Measurements from ENCODE around the gene SYTL3. TPM values are rescaled to one million over a fixed set of nuclear protein-coding genes. Genes with fewer than 3 reads are reported as not detected.
A peak's percentile ranks its signal among the peaks of the same experiment; 100 is the strongest.

The SYTL3 gene
- total RNA-seq, 2 experiments from 2014 or later: 106 to 112 TPM

DNA sequence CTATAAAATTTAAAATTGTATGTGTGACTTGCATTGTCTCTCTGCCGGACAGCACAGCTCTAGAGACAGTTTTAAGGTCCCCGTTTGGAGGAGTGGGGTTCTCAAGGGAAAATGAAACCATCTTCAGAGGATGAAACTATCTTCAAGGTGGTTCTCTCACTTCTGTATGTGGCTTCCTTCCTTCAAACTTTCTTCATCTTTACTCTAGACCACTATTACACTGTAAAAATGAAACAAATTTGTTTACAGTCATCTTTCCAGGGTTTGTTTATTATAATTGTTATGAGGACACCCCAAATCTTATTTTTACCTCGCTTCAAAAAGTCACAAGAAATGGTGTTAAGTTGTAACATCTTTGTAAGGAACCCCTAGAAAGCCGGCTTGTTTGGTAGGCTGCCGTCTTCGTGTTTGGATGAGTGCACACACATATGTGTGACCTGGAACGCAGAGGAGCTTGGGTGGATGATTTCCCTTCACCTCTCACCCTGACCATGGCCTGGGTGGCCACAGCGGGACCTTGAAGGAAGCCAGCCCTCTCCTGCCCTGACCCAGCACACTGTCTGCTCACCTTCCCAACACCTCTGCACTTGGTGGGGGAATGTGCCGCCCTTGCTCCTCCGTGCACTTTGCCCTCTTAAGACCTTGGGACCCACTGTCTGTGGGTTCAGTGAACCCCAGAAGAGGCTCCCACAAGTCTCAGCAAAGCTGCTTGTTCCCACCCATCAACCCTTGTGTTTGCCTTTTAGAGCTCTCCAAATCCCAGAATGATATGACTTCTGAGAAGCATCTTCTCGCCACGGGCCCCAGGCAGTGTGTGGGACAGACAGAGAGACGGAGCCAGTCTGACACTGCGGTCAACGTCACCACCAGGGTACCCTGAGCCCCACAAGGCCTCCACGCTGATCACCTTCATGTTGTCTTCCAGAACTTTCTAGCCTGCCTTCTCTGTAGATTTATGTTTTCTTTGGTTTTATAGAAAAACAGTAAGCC, 67.8 kb downstream of the SYTL3 start:
- CTCF ChIA-PET: interaction anchor here (0.6 to 2.6 kb wide), 9 partner anchors 11 to 198 kb away, joined by 3 to 9 read pairs (median 3); no protein-coding TSS in a partner anchor
- ATAC-seq (peak; percentile 64), DNase-seq (no peak)
- Mint-ChIP-seq H3K27ac (peak overlapping the region; percentile 84), H3K4me1 (peaks cover 77% of the 10 kb centered on the region), H3K9me3 (ENCODE audit: low read depth) (no peaks in the 10 kb centered on the region), H3K4me3 (peak overlapping the region; percentile 33), H3K27me3 (no peaks in the 10 kb centered on the region), H3K36me3 (peaks cover 71% of the 10 kb centered on the region)

DNA sequence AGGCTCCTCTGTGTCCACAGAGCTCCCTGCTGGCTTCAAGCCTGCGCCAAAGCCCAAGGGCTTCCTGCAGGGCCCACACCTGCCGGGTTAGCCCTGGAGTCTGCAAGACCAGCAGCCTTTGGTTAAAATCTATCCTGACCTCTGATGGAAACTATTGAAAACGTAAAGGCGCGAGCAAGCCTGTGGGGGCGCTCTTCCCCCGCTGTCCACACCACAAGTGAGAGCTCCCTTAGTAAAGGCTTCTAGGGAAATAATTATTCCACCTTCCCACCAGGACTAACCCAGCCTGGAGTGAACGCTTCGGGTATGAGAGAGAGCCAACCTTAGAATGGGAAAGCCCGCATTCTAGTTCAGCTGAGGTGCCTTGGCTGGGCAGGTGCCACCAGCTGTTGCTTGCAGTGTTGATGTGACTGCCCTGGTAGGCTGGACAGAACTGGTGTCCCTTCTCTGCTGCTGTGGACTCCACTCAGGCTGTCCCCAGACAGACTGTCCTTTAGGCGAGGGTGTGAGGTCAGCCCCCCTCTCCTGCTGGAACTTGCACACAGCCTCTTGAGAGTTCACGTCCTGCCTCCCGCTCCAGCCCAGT, 68.7 kb downstream of the SYTL3 start:
- DNase-seq (no peak), ATAC-seq (no peak)
- no peak overlapping the region for H3K4me3 Mint-ChIP-seq
- H3K27me3 Mint-ChIP-seq: no peaks in the 10 kb centered on the region
- peaks cover 70% of the 10 kb centered on the region for H3K4me1 Mint-ChIP-seq
- H3K36me3 Mint-ChIP-seq: peaks cover 68% of the 10 kb centered on the region
- CTCF ChIA-PET: interaction anchor here (0.6 to 2.2 kb wide), 6 partner anchors 10 to 191 kb away, joined by 3 to 6 read pairs (median 4); no protein-coding TSS in a partner anchor
- peak overlapping the region; percentile 21 for H3K27ac Mint-ChIP-seq
- H3K9me3 Mint-ChIP-seq (ENCODE audit: low read depth): no peaks in the 10 kb centered on the region

DNA sequence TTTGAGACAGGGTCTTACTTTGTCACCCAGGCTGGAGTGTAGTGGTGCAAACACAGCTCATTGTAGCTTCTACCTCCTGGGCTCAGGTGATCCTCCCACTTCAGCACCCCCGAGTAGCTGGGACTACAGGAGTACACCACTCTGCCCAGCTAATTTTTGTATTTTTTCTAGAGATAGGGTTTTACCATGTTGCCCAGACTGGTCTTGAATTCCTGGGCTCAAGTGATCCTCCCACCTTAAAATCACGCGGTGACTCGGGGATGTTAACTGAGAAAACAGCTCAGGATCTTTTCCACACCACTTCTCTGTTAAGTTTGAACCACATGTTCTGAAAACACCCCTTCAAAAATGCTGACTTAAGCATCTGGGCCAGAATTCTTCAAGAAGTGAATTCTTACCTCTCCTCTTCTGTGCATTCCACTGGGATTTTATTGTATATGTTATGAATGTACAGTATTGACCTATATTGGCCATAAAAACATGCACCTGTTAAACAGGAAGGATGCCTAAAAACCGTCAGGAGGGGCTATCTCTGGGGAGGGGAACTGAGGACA, 72.4 kb downstream of the SYTL3 start:
- Mint-ChIP-seq H3K36me3 (peaks cover 75% of the 10 kb centered on the region), H3K9me3 (ENCODE audit: low read depth) (no peaks in the 10 kb centered on the region), H3K27ac (no peak overlapping the region), H3K4me1 (peaks cover 45% of the 10 kb centered on the region), H3K4me3 (no peak overlapping the region), H3K27me3 (no peaks in the 10 kb centered on the region)
- DNase-seq: no peak
- no peak for ATAC-seq
- CTCF ChIA-PET: interaction anchor here (0.7 to 2.1 kb wide), 5 partner anchors 12 to 120 kb away, joined by 3 to 5 read pairs (median 5); no protein-coding TSS in a partner anchor

DNA sequence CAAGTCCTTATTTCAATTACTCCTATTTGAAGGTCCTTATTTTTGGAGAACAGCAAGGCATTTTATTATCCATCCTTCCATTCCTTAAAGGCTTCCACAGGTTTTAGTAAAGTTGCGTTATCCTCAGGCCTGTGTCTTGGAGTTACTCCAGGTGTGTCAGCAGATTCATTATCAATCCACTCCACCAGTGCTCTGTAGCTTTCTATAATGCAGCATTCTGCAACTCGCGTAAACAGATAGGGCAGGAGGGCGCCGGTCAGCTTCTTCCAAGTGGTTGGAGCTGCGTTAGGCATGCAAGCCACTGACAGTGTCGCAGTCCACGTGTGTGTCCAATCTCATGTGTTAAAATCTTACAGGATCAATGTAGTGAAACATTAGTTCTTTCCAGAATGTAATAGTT, 75.8 kb downstream of the SYTL3 start:
- CTCF ChIA-PET: no interaction called here
- peaks cover 12% of the 10 kb centered on the region for H3K4me1 Mint-ChIP-seq
- no peak overlapping the region for H3K4me3 Mint-ChIP-seq
- peaks cover 72% of the 10 kb centered on the region for H3K36me3 Mint-ChIP-seq
- ATAC-seq: no peak
- no peaks in the 10 kb centered on the region for H3K27me3 Mint-ChIP-seq
- DNase-seq: no peak
- no peak overlapping the region for H3K27ac Mint-ChIP-seq
- H3K9me3 Mint-ChIP-seq (ENCODE audit: low read depth): no peaks in the 10 kb centered on the region

DNA sequence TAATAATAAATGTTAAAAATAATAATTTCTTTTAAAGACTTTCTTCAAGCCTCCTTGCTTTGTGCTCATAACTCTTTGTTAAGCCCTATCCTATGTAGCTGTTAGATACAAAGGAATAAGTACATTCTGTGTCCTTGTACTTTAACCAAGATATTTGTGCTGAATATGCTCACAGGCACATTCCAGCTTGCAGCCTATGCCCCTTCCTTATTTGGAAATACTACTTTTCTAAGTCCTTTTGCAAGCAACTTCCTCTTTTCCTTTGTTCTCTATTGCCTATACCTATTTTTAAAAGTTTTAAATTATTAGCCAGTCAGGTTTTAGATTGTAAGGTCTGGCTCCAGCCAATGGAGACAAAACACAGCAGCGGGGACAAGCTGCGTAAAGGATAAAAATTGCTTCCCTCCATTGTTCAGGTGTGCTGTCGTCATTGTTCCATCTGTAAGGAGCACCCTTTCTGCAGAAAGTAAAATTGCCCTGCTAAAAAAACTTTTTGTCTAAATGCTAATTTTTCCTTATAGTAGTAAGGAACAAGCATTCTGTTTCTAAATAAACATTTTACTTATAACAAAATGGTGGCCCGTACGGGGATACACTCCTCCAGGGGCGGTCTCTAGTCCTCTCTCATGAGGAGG, 80.2 kb downstream of the SYTL3 start:
- Mint-ChIP-seq H3K27ac (no peak overlapping the region), H3K9me3 (ENCODE audit: low read depth) (no peaks in the 10 kb centered on the region), H3K4me1 (peaks cover 9% of the 10 kb centered on the region), H3K36me3 (peaks cover 80% of the 10 kb centered on the region), H3K27me3 (no peaks in the 10 kb centered on the region), H3K4me3 (no peak overlapping the region)
- ATAC-seq: no peak
- no peak for DNase-seq
- CTCF ChIA-PET: interaction anchor here (1.0 kb wide), 1 partner anchor 243 kb away, joined by 4 read pairs; no protein-coding TSS in a partner anchor

DNA sequence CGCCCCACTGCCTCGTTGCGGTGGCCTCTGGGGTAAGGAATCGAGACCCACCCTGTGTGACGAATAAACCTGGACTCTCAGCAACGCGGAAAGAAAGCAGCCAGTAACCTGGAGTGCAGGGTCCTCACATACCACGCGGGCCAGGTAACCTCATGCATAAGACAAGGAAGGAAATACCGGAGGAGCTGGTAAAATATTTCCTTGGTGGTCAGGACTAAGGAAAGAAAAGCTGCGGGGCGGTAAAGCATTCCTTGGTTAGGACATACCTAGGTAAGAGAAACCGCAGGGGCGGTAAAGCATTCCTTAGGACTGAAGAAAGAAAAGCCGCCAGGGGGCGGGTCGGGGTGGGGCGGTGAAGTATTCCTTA, 80.7 kb downstream of the SYTL3 start:
- CTCF ChIA-PET: no interaction called here
- Mint-ChIP-seq H3K4me3 (no peak overlapping the region), H3K4me1 (peaks cover 12% of the 10 kb centered on the region)

DNA sequence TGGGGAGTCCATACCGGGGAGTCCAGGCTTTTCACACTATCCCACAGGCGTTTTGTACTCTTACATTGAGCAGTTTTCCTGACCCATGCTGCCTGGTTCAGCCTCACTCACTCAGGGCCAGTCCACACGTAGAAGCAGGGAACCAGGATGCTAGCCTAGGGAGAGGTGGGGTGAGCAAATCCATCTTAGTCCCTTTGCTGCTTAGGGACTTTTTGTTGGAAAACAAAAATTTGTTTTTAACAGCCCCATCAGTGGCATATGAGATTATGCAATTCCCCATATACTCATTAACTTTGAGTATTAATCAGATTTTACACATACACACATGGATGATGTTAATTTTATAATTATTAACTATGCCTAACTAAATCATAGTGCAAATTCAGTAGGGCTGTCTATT, 85.2 kb downstream of the SYTL3 start:
- Mint-ChIP-seq H3K4me3 (no peak overlapping the region), H3K27me3 (no peaks in the 10 kb centered on the region), H3K4me1 (peaks cover 15% of the 10 kb centered on the region), H3K36me3 (peaks cover 83% of the 10 kb centered on the region), H3K9me3 (ENCODE audit: low read depth) (peaks cover 9% of the 10 kb centered on the region), H3K27ac (no peak overlapping the region)
- ATAC-seq: no peak
- no peak for DNase-seq
- CTCF ChIA-PET: interaction anchor here (1.0 kb wide), 1 partner anchor 17 kb away, joined by 3 read pairs; no protein-coding TSS in a partner anchor

More for the DNA sequence above, 80.7 kb downstream of the SYTL3 start:
- Mint-ChIP-seq H3K36me3 (peaks cover 79% of the 10 kb centered on the region), H3K9me3 (ENCODE audit: low read depth) (no peaks in the 10 kb centered on the region), H3K27me3 (no peaks in the 10 kb centered on the region), H3K27ac (no peak overlapping the region)
- no peak for DNase-seq
- no peak for ATAC-seq

DNA sequence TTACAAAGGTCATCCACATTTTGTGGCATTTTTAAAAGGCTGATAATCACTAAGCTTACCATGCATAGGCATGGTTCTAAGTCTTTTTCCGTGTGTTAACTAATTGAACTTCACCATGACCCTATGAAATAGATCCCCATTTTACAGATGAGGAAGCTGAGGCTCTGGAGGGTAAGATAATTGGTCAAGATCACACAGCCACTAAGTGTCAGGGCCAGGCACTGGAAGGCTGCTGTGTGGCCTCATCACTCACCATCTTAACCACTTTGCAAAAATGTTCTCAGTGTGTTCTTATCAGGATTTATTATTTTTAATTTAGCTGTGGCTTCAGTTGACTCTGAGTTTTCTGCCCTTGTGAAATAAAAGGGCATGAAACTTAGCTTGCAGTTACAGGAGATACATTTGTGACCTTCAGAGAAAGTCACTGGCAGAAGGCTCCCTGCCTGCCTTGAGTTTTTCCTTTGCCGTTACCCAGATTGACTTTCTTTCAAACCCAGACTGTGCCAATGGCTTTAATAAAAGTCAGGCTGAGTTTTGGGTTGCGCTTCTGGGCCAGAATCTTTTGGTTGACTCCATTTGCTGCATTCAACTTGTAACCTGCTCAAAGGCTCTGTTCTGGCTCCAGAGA, 87.3 kb downstream of the SYTL3 start:
- no peak overlapping the region for H3K4me3 Mint-ChIP-seq
- no peaks in the 10 kb centered on the region for H3K27me3 Mint-ChIP-seq
- ATAC-seq (no peak), DNase-seq (no peak)
- H3K27ac Mint-ChIP-seq: no peak overlapping the region
- H3K9me3 Mint-ChIP-seq (ENCODE audit: low read depth): peaks cover 9% of the 10 kb centered on the region
- H3K36me3 Mint-ChIP-seq: peaks cover 84% of the 10 kb centered on the region
- CTCF ChIA-PET: interaction anchor here (0.7 kb wide), 1 partner anchor 48 kb away, joined by 3 read pairs; no protein-coding TSS in a partner anchor
- peaks cover 15% of the 10 kb centered on the region for H3K4me1 Mint-ChIP-seq

DNA sequence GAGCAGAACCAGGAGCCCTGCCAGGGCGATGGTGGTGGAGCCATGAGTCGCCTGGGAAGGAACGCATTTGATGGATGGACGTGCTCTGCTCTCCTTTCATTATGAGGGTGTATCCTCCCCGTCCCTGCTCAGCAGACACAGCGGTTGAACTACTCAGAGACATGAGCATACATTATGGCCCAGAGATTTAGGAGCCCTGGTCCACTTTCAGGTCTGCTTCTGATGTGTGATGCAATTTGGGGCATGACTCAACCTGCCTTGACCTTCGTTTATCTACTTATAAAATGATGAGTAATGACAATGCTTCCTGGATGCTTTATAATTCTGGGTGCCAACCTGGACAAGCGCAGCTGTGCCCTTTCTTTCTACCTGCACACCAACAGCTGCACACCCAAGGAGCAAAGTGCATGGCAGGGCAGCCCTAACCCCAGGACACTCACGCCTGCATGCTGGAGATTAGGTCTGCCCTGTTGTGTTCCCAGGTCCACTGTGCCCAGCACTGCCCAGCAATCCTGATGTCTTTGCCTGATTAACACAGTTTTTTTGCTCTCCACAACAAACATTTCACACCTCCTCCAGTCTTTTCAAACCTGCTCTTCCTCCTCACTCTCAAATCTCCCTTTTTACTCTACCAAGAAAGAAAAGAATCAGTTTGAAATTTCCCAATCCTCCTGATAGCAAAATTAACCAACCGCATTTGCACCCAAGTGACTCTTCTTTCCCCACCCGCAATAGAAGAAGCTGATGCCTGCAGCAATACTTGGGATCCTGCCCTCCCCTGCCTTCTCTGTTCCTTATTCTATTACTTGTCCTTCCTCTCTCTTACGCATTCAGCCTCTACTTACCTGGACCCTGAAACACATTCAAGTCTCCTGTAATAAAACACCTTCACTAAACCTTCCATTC, 88.1 kb downstream of the SYTL3 start:
- no peaks in the 10 kb centered on the region for H3K27me3 Mint-ChIP-seq
- no peak for ATAC-seq

DNA sequence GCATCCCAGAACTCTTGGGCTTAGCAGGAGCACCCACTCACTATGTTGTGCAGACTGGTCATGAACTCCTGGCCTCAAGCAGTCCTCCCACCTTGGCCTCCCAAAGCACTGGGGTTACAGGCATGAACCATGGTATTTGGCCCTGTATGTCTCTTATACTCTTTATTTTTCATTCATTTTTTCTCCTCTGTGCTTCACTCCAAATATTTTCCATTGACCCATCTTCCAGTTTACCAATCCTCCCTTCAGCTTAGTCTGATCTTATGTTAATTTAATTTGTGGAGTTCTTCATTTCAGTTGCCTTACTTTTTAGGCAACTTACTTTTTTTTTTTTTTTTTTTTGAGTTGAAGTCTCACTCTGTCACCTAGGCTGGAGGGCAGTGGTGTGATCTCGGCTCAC, 89.8 kb downstream of the SYTL3 start:
- ATAC-seq: no peak
- Mint-ChIP-seq H3K36me3 (peaks cover 77% of the 10 kb centered on the region), H3K4me1 (peaks cover 10% of the 10 kb centered on the region), H3K27ac (no peak overlapping the region), H3K9me3 (ENCODE audit: low read depth) (peaks cover 9% of the 10 kb centered on the region), H3K27me3 (no peaks in the 10 kb centered on the region), H3K4me3 (no peak overlapping the region)
- DNase-seq: no peak
- CTCF ChIA-PET: interaction anchor here (1.4 kb wide), 1 partner anchor 130 kb away, joined by 4 read pairs; no protein-coding TSS in a partner anchor

More for the DNA sequence above, 88.1 kb downstream of the SYTL3 start:
- Mint-ChIP-seq H3K4me3 (no peak overlapping the region), H3K9me3 (ENCODE audit: low read depth) (peaks cover 9% of the 10 kb centered on the region), H3K36me3 (peaks cover 82% of the 10 kb centered on the region), H3K4me1 (peaks cover 15% of the 10 kb centered on the region), H3K27ac (peak overlapping the region; percentile 1)
- no peak for DNase-seq
- CTCF ChIA-PET: interaction anchor here (1.4 kb wide), 1 partner anchor 131 kb away, joined by 4 read pairs; no protein-coding TSS in a partner anchor

DNA sequence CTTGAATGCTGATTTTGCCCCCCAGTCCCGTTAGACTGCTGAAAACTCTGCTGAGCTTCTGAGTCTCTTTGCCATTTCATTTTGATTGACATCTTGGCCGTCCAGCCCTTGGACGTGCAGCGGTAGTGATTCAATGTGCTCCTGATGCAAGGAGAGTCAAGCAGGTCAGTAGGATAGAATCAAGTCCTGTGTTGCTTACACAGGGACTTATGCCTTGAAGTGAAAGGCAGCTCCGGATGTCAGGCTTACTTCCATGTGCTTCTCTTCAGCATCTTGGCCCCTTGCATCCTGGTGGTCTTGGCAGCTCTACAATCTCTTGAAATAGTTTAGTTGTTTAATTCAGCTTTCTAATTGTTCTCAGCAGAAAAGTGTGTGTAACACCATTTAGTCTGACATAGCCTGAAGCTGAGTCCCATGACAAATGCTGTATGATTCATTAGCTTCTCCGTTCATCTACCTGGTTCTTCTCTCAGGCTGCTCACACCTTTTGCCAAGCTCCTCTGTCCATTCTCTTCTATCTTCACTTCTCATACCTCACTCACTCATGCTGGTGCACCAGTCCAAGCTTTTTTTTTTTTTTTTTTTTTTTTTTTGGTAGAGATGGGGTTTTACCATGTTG, 93.3 kb downstream of the SYTL3 start:
- Mint-ChIP-seq H3K4me1 (no peaks in the 10 kb centered on the region), H3K9me3 (ENCODE audit: low read depth) (peaks cover 9% of the 10 kb centered on the region), H3K27me3 (no peaks in the 10 kb centered on the region), H3K36me3 (peaks cover 65% of the 10 kb centered on the region), H3K4me3 (no peak overlapping the region), H3K27ac (no peak overlapping the region)
- CTCF ChIA-PET: interaction anchor here (1.0 to 1.6 kb wide), 2 partner anchors 9 to 111 kb away, joined by 3 to 4 read pairs; no protein-coding TSS in a partner anchor
- ATAC-seq (no peak), DNase-seq (no peak)

Data from activated CD8-positive, alpha-beta memory T cell treated with anti-CD3 and anti-CD28 coated beads, Interleukin-2, amount 10 ng/mL, durations not matched to agents 7 days and 5 days (primary cell).